Measurements from ENCODE around the gene PLIN5. TPM values are rescaled to one million over a fixed set of nuclear protein-coding genes. Genes with fewer than 3 reads are reported as not detected.

The PLIN5 gene
- total and polyA plus RNA-seq, 2 of the 8 experiments (the other 6 are each of a cell fraction or from before 2014, with no cell fraction given), result 2.0 to 2.5 TPM

DNA sequence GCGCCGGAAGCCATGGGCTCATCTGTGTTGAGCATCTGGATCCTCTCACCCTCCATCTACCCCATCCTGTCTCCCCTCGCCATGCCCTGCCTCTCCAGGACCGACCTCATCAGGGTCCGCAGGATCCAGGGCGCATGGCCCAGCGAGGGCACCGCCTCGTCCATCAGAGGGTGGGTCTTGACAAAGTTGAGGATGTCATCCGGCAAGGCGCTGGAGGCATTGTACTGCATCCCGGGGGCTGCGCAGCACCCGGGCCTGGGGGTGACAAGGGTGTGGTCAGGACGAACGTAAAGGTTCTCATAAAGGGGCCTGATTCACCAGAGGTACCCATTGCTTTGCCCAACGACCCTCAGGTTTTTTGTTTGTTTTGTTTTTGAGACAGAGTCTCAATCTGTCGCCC lies 15.0 kb upstream of the PLIN5 start:
- no peak overlapping the region for H3K27ac ChIP-seq (ENCODE audit: low read depth, low read length)
- no peak overlapping the region for H2AFZ ChIP-seq (ENCODE audit: low read length)
- H3K79me1 ChIP-seq (ENCODE audit: low read depth, low read length), result no peaks in the 10 kb centered on the region
- no peaks in the 10 kb centered on the region for H3K79me2 ChIP-seq (ENCODE audit: control insufficient read depth in 1 of 2, insufficient read depth in 2 of 2, low read length in 2 of 2)
- H3K9ac ChIP-seq (replicated peaks in 1 of 4; ENCODE audit: extremely low read depth in 1 of 4, low read depth in 3 of 4, low read length in 3 of 4), result no peak overlapping the region
- H3K56ac ChIP-seq (replicated peaks; ENCODE audit: insufficient read length, low read depth, low read length), result no peak overlapping the region
- peaks cover 9 to 40% (median 30%) of the 10 kb centered on the region in 4 experiments; a peak in 7 of 8 replicates for H3K36me3 ChIP-seq (ENCODE audit: control insufficient read depth in 2 of 4, insufficient read depth in 4 of 4, low read length in 3 of 4)
- no peak overlapping the region for H2BK15ac ChIP-seq (ENCODE audit: low read length)
- TF ChIP-seq RBBP5 (IDR thresholded peaks at IDR 0.05; ENCODE audit: borderline replicate concordance, low read depth, low read length), result no peak
- H2BK5ac ChIP-seq (ENCODE audit: low read depth, low read length), result no peak overlapping the region
- H3K23me2 ChIP-seq (ENCODE audit: low read depth, low read length), result peaks cover 10% of the 10 kb centered on the region; the same call in 1 of the 2 replicates
- no peak overlapping the region for H4K5ac ChIP-seq (ENCODE audit: insufficient read length, low read depth, low read length)
- no peak overlapping the region for H3K4me2 ChIP-seq (ENCODE audit: insufficient read depth in 1 of 2, low read depth in 2 of 2, low read length in 2 of 2)
- no peak overlapping the region for H3K14ac ChIP-seq (ENCODE audit: insufficient read length)
- H2AK5ac ChIP-seq (ENCODE audit: low read depth, low read length), result no peak overlapping the region
- no peak overlapping the region for H3K23ac ChIP-seq (ENCODE audit: insufficient read length)
- FAIRE-seq (no peak), DNase-seq (ENCODE audit: low read depth in 1 of 2, low spot score in 2 of 2) (no peak)
- H2BK120ac ChIP-seq (replicated peaks; ENCODE audit: low read depth, low read length), result no peak overlapping the region
- no peak overlapping the region for H3K18ac ChIP-seq (ENCODE audit: extremely low read depth, low read length)
- H3K9me3 ChIP-seq (ENCODE audit: insufficient read depth in 2 of 2, low read depth in 1 of 2, low read length in 1 of 2), result no peaks in the 10 kb centered on the region
- H3K4me1 ChIP-seq (replicated peaks in 1 of 4; ENCODE audit: control insufficient read depth in 3 of 4, insufficient read depth in 4 of 4, low read length in 3 of 4), result no peaks in the 10 kb centered on the region; a peak in 1 of 7 replicates
- ChIA-PET CTCF (ENCODE audit: partially characterized antibody) (interaction anchor here (0.6 to 3.6 kb wide), 2 partner anchors 9 to 25 kb away, joined by 3 to 22 read pairs; no protein-coding TSS in a partner anchor), POLR2A (ENCODE audit: partially characterized antibody) (interaction anchor here (0.8 kb wide), 1 partner anchor 160 kb away, joined by 3 read pairs; no protein-coding TSS in a partner anchor)
- no peak overlapping the region for H2BK20ac ChIP-seq (ENCODE audit: low read length)
- H4K8ac ChIP-seq (ENCODE audit: extremely low read depth, insufficient read depth, low read length), result no peak overlapping the region
- no peak overlapping the region for H3K4ac ChIP-seq (replicated peaks; ENCODE audit: insufficient read length, low read depth, low read length)
- H3K4me3 ChIP-seq (ENCODE audit: extremely low read depth in 1 of 4, insufficient read depth in 2 of 4, low read depth in 3 of 4, low read length in 4 of 4), result no peak overlapping the region
- H4K20me1 ChIP-seq (replicated peaks in 1 of 2; ENCODE audit: control insufficient read depth in 1 of 2, insufficient read depth in 2 of 2, low read length in 2 of 2), result peaks cover 3 to 16% of the 10 kb centered on the region in 2 experiments
- no peak overlapping the region for H2BK12ac ChIP-seq (ENCODE audit: low read depth, low read length)
- WGBS, 2 experiments (ENCODE audit: extremely low coverage in 1 of 2, insufficient coverage in 1 of 2, insufficient read length in 1 of 2, insufficient replicate concordance in 2 of 2, low coverage in 1 of 2, low lambda C conversion rate in 2 of 2, missing lambda C conversion rate in 1 of 2), result 94% methylated on average over 18 of the region's 18 CpGs; no CpG with 5 or more reads in 1 of the 2 experiments
- H3K27me3 ChIP-seq (replicated peaks in 1 of 4; ENCODE audit: control insufficient read depth in 3 of 4, extremely low read depth in 1 of 4, insufficient read depth in 3 of 4, low read length in 3 of 4), result no peaks in the 10 kb centered on the region
- no peak overlapping the region for H4K91ac ChIP-seq (replicated peaks; ENCODE audit: insufficient read length, low read length)
